ENCODE results near the gene WAC. TPM values are rescaled to one million over a fixed set of nuclear protein-coding genes. Genes with fewer than 3 reads are reported as not detected.

The WAC gene
- total RNA-seq, 2 experiments from 2014 or later: 111 to 121 TPM

DNA sequence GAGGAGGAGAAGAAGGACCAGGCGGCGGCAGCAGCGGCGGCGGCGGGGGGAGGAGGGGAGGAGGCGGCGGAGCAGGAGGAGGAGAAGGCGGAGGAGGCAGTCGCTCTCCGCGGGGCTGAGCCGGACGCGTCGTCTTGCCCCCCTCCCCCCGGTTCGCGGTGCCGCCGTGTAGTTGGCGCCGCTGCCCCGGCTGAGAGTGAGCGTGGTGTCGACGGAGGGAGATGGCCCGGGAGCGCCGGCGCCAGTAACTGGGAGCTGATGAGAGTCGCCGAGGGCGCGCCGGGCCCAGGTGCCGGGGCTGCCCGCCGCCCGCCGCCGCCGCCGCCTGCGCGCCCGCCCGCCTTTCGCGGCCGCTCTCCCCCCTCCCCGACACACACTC is 257 bp downstream of the WAC start:
- Histone ChIP-seq H3K4me2 (ENCODE audit: low read length) (peak overlapping the region; percentile 96; the same call in 1 of the 2 replicates), H3K27ac (ENCODE audit: low read depth, low read length, poor library complexity, severe bottlenecking) (peak overlapping the region; percentile 85), H3K9me3 (ENCODE audit: low read length) (no peaks in the 10 kb centered on the region), H4K20me1 (ENCODE audit: insufficient read depth, low read length) (peaks cover 38% of the 10 kb centered on the region), H3K4me3 (ENCODE audit: low read depth, low read length, poor library complexity, severe bottlenecking) (peak overlapping the region; percentile 100), H3K79me2 (ENCODE audit: insufficient read depth, low read depth, low read length) (peaks cover 69% of the 10 kb centered on the region), H3K4me1 (ENCODE audit: insufficient read depth, low read length, poor library complexity, severe bottlenecking) (peaks cover 45% of the 10 kb centered on the region), H3K36me3 (ENCODE audit: insufficient read depth, low read length) (peaks cover 67% of the 10 kb centered on the region), H2AFZ (ENCODE audit: low read length) (no peak overlapping the region), H3K9me2 (ENCODE audit: insufficient read depth, low read length) (no peaks in the 10 kb centered on the region)
- CTCF ChIA-PET (ENCODE audit: unreplicated experiment): no interaction called here
- no TSS peak for BruUV-seq (replicated peaks)
- intact Hi-C loops (cut with micrococcal nuclease; ENCODE audit: unreplicated experiment): loop anchor here (2.0 to 5.0 kb wide), 3 partner anchors 201 to 1291 kb away; partner anchors contain the start of gene ACBD5
- TF ChIP-seq EZH2phosphoT487 (IDR thresholded peaks at IDR 0.05; ENCODE audit: borderline replicate concordance, low read depth, low read length): no peak
- TF ChIP-seq, protein P1, sequence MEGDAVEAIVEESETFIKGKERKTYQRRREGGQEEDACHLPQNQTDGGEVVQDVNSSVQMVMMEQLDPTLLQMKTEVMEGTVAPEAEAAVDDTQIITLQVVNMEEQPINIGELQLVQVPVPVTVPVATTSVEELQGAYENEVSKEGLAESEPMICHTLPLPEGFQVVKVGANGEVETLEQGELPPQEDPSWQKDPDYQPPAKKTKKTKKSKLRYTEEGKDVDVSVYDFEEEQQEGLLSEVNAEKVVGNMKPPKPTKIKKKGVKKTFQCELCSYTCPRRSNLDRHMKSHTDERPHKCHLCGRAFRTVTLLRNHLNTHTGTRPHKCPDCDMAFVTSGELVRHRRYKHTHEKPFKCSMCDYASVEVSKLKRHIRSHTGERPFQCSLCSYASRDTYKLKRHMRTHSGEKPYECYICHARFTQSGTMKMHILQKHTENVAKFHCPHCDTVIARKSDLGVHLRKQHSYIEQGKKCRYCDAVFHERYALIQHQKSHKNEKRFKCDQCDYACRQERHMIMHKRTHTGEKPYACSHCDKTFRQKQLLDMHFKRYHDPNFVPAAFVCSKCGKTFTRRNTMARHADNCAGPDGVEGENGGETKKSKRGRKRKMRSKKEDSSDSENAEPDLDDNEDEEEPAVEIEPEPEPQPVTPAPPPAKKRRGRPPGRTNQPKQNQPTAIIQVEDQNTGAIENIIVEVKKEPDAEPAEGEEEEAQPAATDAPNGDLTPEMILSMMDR (conservative IDR thresholded peaks at IDR 0.05; ENCODE audit: low read length): no peak
- DNase-seq (ENCODE audit: low spot score): no peak
- POLR2A ChIA-PET: interaction anchor here (1.6 to 2.8 kb wide), 2 partner anchors 12 to 18 kb away, joined by 7 to 18 read pairs; no protein-coding TSS in a partner anchor

- Histone ChIP-seq H3K4me3 (ENCODE audit: low read depth, low read length, poor library complexity, severe bottlenecking) (peak overlapping the region; percentile 100), H3K9me3 (ENCODE audit: low read length) (no peaks in the 10 kb centered on the region), H3K27ac (ENCODE audit: low read depth, low read length, poor library complexity, severe bottlenecking) (peak overlapping the region; percentile 85), H3K79me2 (ENCODE audit: insufficient read depth, low read depth, low read length) (peaks cover 70% of the 10 kb centered on the region), H3K36me3 (ENCODE audit: insufficient read depth, low read length) (peaks cover 68% of the 10 kb centered on the region), H2AFZ (ENCODE audit: low read length) (no peak overlapping the region), H3K4me1 (ENCODE audit: insufficient read depth, low read length, poor library complexity, severe bottlenecking) (peaks cover 45% of the 10 kb centered on the region), H3K4me2 (ENCODE audit: low read length) (peak overlapping the region; percentile 96), H4K20me1 (ENCODE audit: insufficient read depth, low read length) (peaks cover 38% of the 10 kb centered on the region), H3K9me2 (ENCODE audit: insufficient read depth, low read length) (no peaks in the 10 kb centered on the region)
- peak; percentile 73 for DNase-seq (ENCODE audit: low spot score)
- intact Hi-C loops (cut with micrococcal nuclease; ENCODE audit: unreplicated experiment): loop anchor here (2.0 to 5.0 kb wide), 3 partner anchors 201 to 1291 kb away; partner anchors contain the start of gene ACBD5
- CTCF ChIA-PET (ENCODE audit: unreplicated experiment): no interaction called here
- no TSS peak for BruUV-seq (replicated peaks)
- POLR2A ChIA-PET: interaction anchor here (0.6 to 2.8 kb wide), 5 partner anchors 12 to 199 kb away, joined by 3 to 18 read pairs (median 4); no protein-coding TSS in a partner anchor
- TF ChIP-seq EZH2phosphoT487 (IDR thresholded peaks at IDR 0.05; ENCODE audit: borderline replicate concordance, low read depth, low read length): no peak
- TF ChIP-seq, protein P1 (conservative IDR thresholded peaks at IDR 0.05; ENCODE audit: low read length): no peak
These were observed 820 bp downstream of the WAC start for GRCh38 chr10:28533571-28534304.

DNA sequence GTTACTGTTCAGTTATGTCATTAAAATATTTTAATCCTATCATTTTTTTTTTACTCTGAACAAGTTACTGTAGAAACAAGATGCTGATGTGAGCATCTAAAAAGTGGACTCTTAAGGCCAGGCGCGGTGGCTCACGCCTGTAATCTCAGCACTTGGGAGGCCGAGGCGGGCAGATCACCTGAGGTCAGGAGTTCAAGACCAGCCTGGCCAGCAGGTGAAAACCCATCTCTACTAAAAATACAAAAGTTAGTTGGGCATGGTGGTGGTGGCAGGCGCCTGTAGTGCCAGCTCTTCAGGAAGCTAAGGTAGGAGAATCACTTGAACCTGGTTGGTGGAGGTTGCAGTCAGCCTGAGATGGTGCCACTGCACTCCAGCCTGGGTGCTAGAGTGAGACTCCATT is 2.9 kb downstream of the WAC start:
- H3K79me2 ChIP-seq (ENCODE audit: insufficient read depth, low read depth, low read length): peaks cover 84% of the 10 kb centered on the region
- no peak overlapping the region for H2AFZ ChIP-seq (ENCODE audit: low read length)
- H3K27ac ChIP-seq (ENCODE audit: low read depth, low read length, poor library complexity, severe bottlenecking): no peak overlapping the region
- DNase-seq (ENCODE audit: low spot score): no peak
- peaks cover 47% of the 10 kb centered on the region for H4K20me1 ChIP-seq (ENCODE audit: insufficient read depth, low read length)
- H3K36me3 ChIP-seq (ENCODE audit: insufficient read depth, low read length): peaks cover 71% of the 10 kb centered on the region
- ChIA-PET CTCF (ENCODE audit: unreplicated experiment) (no interaction called here), POLR2A (interaction anchor here (0.5 to 2.8 kb wide), 4 partner anchors 10 to 31 kb away, joined by 3 to 18 read pairs (median 4); no protein-coding TSS in a partner anchor)
- intact Hi-C loops (cut with micrococcal nuclease; ENCODE audit: unreplicated experiment): no loop called here
- H3K9me2 ChIP-seq (ENCODE audit: insufficient read depth, low read length): no peaks in the 10 kb centered on the region
- TF ChIP-seq, protein P1 (conservative IDR thresholded peaks at IDR 0.05; ENCODE audit: low read length): no peak
- TF ChIP-seq EZH2phosphoT487 (IDR thresholded peaks at IDR 0.05; ENCODE audit: borderline replicate concordance, low read depth, low read length): no peak
- BruUV-seq (replicated peaks): no TSS peak
- H3K4me3 ChIP-seq (ENCODE audit: low read depth, low read length, poor library complexity, severe bottlenecking): no peak overlapping the region
- peaks cover 41% of the 10 kb centered on the region for H3K4me1 ChIP-seq (ENCODE audit: insufficient read depth, low read length, poor library complexity, severe bottlenecking)
- H3K4me2 ChIP-seq (ENCODE audit: low read length): peak overlapping the region; percentile 96; the same call in 1 of the 2 replicates
- H3K9me3 ChIP-seq (ENCODE audit: low read length): no peaks in the 10 kb centered on the region
